ENCODE measurements around the gene FOXK2.
A peak's percentile ranks its signal among the peaks of the same experiment; 100 is the strongest.

Gene FOXK2

GRCh38 chr17:82590216-82590615 is 70.7 kb downstream of the FOXK2 start:
- DNase-seq (no peak), ATAC-seq (no peak)

- ATAC-seq (no peak), DNase-seq (no peak)
Observed at GRCh38 chr17:82590881-82591539, 71.5 kb downstream of the FOXK2 start.

DNA sequence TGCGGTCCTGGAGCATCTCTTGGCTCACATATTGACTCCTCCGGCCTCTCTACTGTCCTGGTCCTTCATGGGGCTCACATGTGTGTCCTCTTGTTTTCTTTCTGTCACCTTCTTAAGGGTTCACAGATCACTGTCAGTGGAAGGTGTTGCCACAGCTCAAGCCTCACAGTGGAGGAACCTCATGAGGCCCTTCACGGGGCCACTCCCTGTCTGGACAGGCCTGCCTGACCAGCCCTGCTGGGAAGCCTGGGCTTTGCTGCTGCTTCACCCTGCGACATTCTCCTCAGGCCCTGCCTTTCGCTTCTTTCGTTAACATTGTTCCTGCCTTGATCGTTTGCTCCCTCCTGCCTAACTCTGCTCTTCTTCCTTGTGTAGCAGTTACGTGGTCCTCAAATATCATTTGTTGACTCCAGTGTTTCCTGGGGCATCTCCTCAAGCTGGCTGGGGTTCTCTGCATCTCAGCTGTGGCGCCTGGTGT is 72.8 kb downstream of the FOXK2 start:
- ATAC-seq (no peak), DNase-seq (no peak)

- ATAC-seq (no peak), DNase-seq (peak; percentile 48)
Observed at GRCh38 chr17:82592767-82593589, 73.4 kb downstream of the FOXK2 start.

- DNase-seq (no peak), ATAC-seq (no peak)
Observed at GRCh38 chr17:82593590-82594087, 74.1 kb downstream of the FOXK2 start.

- no peak for ATAC-seq
- no peak for DNase-seq
Observed at GRCh38 chr17:82594571-82594970, 75.0 kb downstream of the FOXK2 start.

- ATAC-seq (no peak), DNase-seq (no peak)
Observed at GRCh38 chr17:82595893-82596292, 76.4 kb downstream of the FOXK2 start.

DNA sequence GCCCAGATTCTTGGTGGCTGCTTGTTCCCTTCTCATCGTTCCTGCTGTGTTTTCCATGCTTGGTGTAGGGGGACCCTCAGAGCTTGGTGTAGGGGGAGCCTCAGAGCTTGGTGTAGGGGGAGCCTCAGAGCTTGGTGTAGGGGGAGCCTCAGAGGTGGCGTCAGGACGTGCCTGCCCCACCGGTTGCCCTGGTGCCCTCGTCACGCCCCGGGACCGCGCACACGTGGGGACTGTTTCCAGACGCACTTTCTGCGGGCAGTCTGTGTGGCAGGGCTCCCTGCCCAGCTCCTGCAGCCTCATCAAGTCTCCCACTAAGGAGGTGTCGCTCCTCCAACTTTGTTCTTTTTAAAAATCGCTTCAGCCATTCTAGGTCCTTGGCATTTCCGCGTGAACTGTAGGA is 76.8 kb downstream of the FOXK2 start:
- ATAC-seq = no peak
- no peak for DNase-seq

- DNase-seq (no peak), ATAC-seq (no peak)
Observed at GRCh38 chr17:82596837-82597672, 77.5 kb downstream of the FOXK2 start.

DNA sequence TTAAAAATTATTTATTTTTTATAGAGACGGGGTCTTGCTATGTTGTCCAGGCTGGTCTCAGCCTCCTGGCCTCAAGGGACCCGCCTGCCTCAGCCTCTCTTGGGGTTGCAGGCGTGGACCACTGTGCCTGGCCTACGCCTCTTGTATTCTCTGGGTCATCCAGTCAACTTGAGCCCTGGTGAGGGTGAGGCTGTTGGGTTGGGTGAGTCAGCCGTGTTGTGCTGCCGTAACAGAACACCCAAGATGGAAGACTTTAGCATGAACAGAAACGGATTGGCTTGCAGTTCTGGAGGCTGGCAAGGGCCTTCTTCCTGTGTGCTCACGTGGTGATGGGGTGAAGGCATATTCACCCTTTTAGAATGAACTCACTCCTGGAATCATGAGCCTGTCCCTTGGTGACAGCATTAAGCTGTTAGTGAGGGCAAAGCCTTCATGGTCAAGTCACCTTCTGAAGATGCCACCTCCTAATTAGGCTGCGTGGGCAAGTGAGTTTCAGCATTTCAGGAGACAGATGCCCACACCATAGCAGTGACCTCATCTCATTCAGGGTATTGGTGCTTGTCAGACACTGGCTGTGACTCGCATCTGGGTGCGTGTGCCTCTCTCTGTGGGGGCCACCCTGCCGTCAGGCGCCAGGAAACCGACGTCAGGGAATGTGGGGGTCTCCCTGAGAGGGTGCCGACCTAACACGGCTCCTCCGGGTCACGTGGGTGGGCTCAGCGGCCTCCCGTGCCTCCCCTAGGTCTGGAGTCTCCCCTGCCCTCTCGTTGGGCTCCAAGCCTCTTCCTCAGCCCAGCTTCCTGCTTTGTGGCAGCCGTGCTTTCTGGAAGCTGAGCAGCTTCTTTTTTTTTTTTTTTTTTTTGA is 79.0 kb downstream of the FOXK2 start:
- ATAC-seq = peak; percentile 51

DNA sequence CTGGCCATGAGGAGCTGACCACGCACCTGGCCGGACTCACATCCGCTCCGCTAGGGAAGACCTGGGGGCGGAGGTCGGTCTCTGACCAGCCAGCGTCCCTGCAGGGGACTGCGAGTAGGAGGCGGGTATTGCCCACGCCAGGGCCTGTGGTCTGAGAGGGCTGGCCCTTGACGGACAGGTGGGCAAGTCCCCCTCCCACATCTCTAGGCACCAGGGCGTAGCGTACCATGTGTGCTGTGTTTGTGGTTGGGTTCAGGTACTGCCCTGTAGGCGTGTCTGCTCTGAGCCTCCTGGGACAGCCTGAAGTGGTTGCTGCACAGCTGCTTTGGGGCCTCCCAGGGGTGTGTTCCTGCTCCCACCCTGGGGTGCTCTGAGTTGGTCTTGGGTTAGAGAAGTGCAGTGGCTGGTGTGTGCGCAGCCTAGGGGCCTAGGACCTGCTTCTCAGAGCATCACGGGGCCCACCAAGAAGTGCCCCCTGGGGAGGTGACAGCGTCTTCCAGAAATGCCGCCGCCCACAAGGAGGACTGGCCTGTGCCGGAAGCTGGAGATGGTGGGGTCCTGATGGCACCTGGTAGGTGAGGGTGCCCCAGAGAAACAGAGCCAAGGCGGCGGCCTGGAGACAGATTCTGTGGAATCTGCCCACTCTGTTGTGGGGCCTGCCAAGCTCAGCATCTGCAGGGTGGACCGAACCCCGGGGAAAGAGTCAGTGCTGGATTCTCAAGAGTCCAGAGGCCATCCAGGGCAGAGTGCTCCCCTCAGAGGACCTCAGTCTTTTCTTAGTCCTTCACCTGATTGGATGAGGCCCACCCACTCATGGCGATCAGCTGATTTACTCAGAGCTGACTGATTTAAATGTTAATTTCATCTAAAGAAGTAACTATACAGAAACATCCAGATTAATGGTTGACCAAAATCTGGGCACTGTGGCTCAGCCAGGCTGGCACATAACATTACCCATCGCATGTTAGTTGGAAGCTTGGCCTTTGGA is 80.4 kb downstream of the FOXK2 start:
- ATAC-seq (no peak), DNase-seq (no peak)

More for the DNA sequence above, 79.0 kb downstream of the FOXK2 start:
- DNase-seq = no peak

DNA sequence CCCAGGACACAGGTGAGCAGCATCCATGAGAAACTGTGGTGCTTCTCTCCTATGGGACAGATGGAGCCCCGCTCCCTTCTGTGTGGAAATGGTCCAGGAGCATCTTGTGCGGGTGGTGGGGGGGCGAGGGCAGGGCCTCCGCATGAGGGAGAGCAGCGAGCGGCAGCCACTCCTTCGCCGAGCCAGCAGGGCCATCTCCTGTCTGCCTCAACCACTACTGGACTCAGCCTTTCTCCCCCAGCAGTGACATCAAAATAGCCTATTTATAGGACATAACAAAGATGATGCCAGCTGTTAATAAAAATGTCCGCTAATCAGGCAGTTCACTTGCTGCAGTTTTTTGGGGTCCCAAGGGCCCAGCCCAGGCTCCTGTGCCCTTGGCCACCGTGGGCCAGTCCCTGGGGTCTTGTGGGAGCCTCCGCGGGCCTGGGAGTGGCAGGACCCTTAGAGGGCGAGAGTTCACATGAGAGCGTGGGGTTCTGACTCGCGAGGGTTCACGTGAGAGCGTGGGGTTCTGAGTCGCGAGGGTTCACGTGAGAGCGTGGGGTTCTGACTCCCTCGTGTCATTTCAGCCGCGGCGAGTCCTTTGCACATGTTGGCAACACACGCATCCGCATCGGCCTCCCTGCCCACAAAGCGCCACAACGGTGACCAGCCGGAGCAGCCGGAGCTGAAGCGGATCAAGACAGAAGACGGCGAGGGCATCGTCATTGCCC is 81.4 kb downstream of the FOXK2 start:
- DNase-seq (no peak), ATAC-seq (no peak)

GRCh38 chr17:82601447-82602000 is 82.0 kb downstream of the FOXK2 start:
- no peak for DNase-seq
- no peak for ATAC-seq

DNA sequence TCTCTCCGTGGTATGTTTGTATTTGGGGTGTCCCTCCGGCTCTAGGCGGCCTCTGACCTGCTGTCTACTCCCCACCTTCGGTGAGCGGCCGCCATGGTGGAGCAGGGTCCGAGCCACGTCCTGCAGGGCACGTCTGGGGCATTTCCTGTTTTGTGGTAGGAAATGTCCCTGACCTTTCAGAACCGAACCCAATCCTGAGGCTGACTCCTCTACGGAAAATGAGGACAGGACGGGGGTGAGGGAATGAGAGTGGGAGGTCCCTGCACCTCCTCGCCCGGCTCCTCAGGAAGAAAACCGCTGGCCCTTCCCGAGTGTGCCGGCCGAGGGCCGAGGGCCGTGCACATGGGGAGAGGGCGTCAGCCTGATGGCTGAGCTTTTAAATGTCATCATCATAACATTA is 83.0 kb downstream of the FOXK2 start:
- ATAC-seq = no peak

DNA sequence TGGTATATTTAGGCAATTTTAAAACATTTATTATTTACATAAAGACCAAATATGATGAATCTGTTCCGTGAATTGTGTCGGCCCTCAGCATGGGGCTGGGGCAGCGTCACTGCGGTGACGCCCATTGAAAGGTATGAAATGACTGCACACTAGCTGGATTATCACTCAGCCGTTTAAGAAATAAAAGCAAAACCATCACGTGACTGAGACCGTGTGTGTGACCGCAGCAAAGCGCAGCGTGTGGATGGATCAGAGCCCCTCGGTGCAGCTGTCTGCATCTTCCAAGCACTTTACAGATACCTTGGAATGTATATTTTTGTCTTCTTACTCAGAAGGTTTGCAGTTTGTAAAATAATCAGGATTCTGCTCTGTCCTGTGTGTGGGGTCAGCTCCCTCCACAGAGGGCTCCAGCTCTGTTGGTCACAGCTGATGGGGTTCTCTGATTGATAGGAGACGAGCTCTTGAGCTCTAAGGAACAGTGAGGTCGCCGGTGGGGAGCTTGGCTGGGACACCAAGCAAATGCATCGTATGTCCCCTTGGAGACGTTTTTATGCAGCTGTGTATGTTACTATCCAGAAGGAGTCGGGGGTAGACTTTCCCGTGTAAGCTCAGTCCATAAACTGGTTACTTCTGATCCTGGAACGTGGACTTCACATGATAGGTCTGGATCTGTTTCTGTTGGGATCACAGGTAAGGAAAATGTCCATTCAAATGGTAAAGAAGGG is 83.6 kb downstream of the FOXK2 start:
- no peak for DNase-seq
- no peak for ATAC-seq

More for the DNA sequence above, 83.0 kb downstream of the FOXK2 start:
- no peak for DNase-seq

- ATAC-seq (no peak), DNase-seq (no peak)
Observed at GRCh38 chr17:82603981-82604448, 84.5 kb downstream of the FOXK2 start.

- DNase-seq = no peak
- ATAC-seq = no peak
Observed at GRCh38 chr17:82604532-82604931, 85.0 kb downstream of the FOXK2 start.

DNA sequence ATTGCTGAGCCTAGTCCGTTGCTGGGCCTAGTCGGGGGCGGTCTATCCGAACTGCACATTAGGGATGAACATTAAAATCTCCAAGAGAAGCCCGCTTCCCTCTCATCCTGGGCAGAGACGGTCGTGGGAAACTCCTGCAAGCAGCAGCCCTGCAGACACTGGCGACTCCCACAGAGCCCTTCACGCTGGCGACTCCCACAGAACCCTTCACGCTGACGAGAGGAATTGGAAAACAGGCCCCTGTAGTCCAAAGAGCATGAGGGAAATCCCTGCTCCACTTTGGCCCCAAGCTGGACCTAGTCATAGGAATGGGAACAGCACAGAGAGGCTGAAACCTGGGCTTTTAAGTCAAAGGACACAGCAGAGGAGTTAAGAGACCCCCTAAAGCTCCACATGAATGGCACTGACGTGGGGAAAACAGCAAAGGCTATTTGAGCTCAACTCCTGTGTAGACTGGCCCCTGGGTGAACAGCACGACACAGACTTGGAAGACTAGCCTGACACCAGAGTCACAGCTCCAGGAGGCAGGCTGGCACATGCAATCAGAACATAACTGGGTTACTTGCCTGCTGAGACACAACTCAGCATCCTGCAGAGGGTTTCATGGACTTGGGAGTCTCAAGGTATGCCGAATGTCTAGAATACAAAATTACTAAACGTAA is 86.5 kb downstream of the FOXK2 start:
- DNase-seq (no peak), ATAC-seq (no peak)

All from stimulated activated naive CD8-positive, alpha-beta T cell treated with anti-CD3 and anti-CD28 coated beads, Interleukin-15, Interleukin-2, amounts not matched to agents 100 U/mL and 50 U/mL, for 24 hours (primary cell).